Ishikawa (cell line): ENCODE results near the gene USP32.

ENCODE experiments used
- CEBPB ChIP-seq: IDR thresholded peaks from 2 replicates; pipeline ENCODE4 v1.6.1; 2012
- CREB1 ChIP-seq: IDR thresholded peaks from 2 replicates; pipeline ENCODE4 v1.6.1; 2012; ENCODE audit warnings: low read depth
- EGR1 ChIP-seq: IDR thresholded peaks from 2 replicates; pipeline ENCODE4 v1.6.1; 2012
- EP300 ChIP-seq: IDR thresholded peaks from 2 replicates; pipeline ENCODE4 v1.6.1; 2012; ENCODE audit warnings: borderline replicate concordance
- FOXM1 ChIP-seq: IDR thresholded peaks from 2 replicates; pipeline ENCODE4 v1.6.1; 2012; ENCODE audit warnings: low read depth, borderline replicate concordance
- MAX ChIP-seq: IDR thresholded peaks from 2 replicates; pipeline ENCODE4 v1.6.1; 2012
- NFIC ChIP-seq: IDR thresholded peaks from 2 replicates; pipeline ENCODE4 v1.6.1; 2012
- RAD21 ChIP-seq: IDR thresholded peaks from 2 replicates; pipeline ENCODE4 v1.6.1; 2012; ENCODE audit warnings: low read depth
- REST ChIP-seq: IDR thresholded peaks from 2 replicates; pipeline ENCODE4 v1.6.1; 2012; ENCODE audit warnings: low read depth, mild to moderate bottlenecking
- TAF1 ChIP-seq: IDR thresholded peaks from 2 replicates; pipeline ENCODE4 v1.6.1; 2012; ENCODE audit warnings: low read depth, mild to moderate bottlenecking
- TCF12 ChIP-seq: IDR thresholded peaks from 2 replicates; pipeline ENCODE4 v1.6.1; 2012; ENCODE audit warnings: low read depth
- TEAD4 ChIP-seq: IDR thresholded peaks from 2 replicates; pipeline ENCODE4 v1.6.1; 2012
- USF1 ChIP-seq: IDR thresholded peaks from 2 replicates; pipeline ENCODE4 v1.6.1; 2012
- YY1 ChIP-seq: IDR thresholded peaks from 2 replicates; pipeline ENCODE4 v1.6.1; 2012; ENCODE audit warnings: low read depth
- ZBTB7A ChIP-seq: IDR thresholded peaks from 2 replicates; pipeline ENCODE4 v1.6.1; 2012; ENCODE audit warnings: low read depth

USP32 gene

GRCh38 chr17:60356940-60357339 is 35.0 kb downstream of the USP32 start:
- TF ChIP-seq FOXM1 (no peak), REST (no peak), ZBTB7A (no peak), USF1 (no peak), NFIC (no peak)

- TF ChIP-seq FOXM1 (no peak), RAD21 (no peak), YY1 (no peak), CEBPB (no peak), TAF1 (no peak), NFIC (no peak), ZBTB7A (no peak), MAX (no peak), TCF12 (no peak), CREB1 (no peak), TEAD4 (no peak), EGR1 (no peak)
Measured at GRCh38 chr17:60355663-60356594, 36.0 kb downstream of the USP32 start.

GRCh38 chr17:60354223-60354622 is 37.7 kb downstream of the USP32 start:
- TF ChIP-seq MAX = no peak
- no peak for TF ChIP-seq YY1
- TF ChIP-seq USF1 = no peak
- no peak for TF ChIP-seq REST
- no peak for TF ChIP-seq TEAD4
- TF ChIP-seq EGR1 = no peak
- TF ChIP-seq EP300 = no peak
- no peak for TF ChIP-seq CEBPB
- no peak for TF ChIP-seq NFIC
- no peak for TF ChIP-seq RAD21
- no peak for TF ChIP-seq FOXM1
- no peak for TF ChIP-seq CREB1
- no peak for TF ChIP-seq ZBTB7A
- TF ChIP-seq TAF1 = no peak
- TF ChIP-seq TCF12 = no peak

GRCh38 chr17:60353773-60354172 is 38.2 kb downstream of the USP32 start:
- no peak for TF ChIP-seq TEAD4
- TF ChIP-seq CREB1 = no peak
- no peak for TF ChIP-seq REST
- no peak for TF ChIP-seq TAF1
- no peak for TF ChIP-seq ZBTB7A
- TF ChIP-seq EP300 = no peak
- TF ChIP-seq NFIC = no peak
- no peak for TF ChIP-seq RAD21
- no peak for TF ChIP-seq USF1
- TF ChIP-seq YY1 = no peak
